Breast epithelium (tissue), 4 donors: ENCODE data around the gene MFSD12. TPM values are rescaled to one million over a fixed set of nuclear protein-coding genes. Genes with fewer than 3 reads are reported as not detected.

Source experiments
- DNase-seq, 2 donors: peaks; one replicate each; pipeline ENCODE4 v3.0.0-alpha.2; 2019; ENCODE audit warnings: low spot score in 2 of 2
- H3K27ac ChIP-seq, 2 donors: fragments of 200-600 bp; sonication (generic) in 1 of 2; one replicate each; pipeline ENCODE4 v1.5.1; 2016 to 2019; ENCODE audit warnings: mild to moderate bottlenecking in 1 of 2
- H3K27me3 ChIP-seq, 2 donors: fragments of 200-600 bp; sonication (generic) in 1 of 2; one replicate each; pipeline versions ENCODE4 v1.5.1 to v1.6.0; 2017 to 2019; ENCODE audit warnings: control low read depth in 1 of 2, mild to moderate bottlenecking in 1 of 2
- H3K36me3 ChIP-seq: fragments of 200-600 bp; one replicate; pipeline ENCODE4 v1.5.1; 2019
- H3K4me1 ChIP-seq, 2 donors: fragments of 200-600 bp; sonication (generic); one replicate each; pipeline ENCODE4 v1.5.1; 2016 to 2019; ENCODE audit warnings: control low read depth in 1 of 2
- H3K4me3 ChIP-seq, 3 donors: fragments of 200-600 bp; sonication (generic); 1 replicate in 2 of 3; 2 replicates in 1 of 3; pipeline ENCODE4 v1.5.1; 2016 to 2019; ENCODE audit warnings: mild to moderate bottlenecking in 3 of 3, moderate library complexity in 2 of 3
- H3K9me3 ChIP-seq, 2 donors: fragments of 200-600 bp; sonication (generic) in 1 of 2; one replicate each; pipeline ENCODE4 v1.5.1; 2016 to 2019; ENCODE audit warnings: control low read depth in 1 of 2
- CTCF ChIP-seq, 3 donors: fragments of 450-650 bp; IDR thresholded peaks; one replicate each; pipeline ENCODE4 v1.5.1; 2016 to 2017; ENCODE audit warnings: antibody characterized with exemption in 3 of 3, mild to moderate bottlenecking in 3 of 3, moderate library complexity in 3 of 3
- POLR2A ChIP-seq: fragments of 450-650 bp; IDR thresholded peaks from one replicate; pipeline ENCODE4 v1.6.1; 2016; ENCODE audit warnings: antibody characterized with exemption, mild to moderate bottlenecking, moderate library complexity
- POLR2AphosphoS5 ChIP-seq, 3 donors: sonication (generic); formaldehyde crosslinking; IDR thresholded peaks; one replicate each; pipeline ENCODE4 v1.6.1; 2017; ENCODE audit warnings: antibody characterized with exemption in 3 of 3
- intact Hi-C: fragments of 100-400 bp; cut with DNase I; formaldehyde crosslinking; loops from one replicate; pipeline ENCODE4 v1.15.1; 2023; ENCODE audit warnings: low total_unique reads
- total RNA-seq, 3 donors: library from RNA; depleted of rRNA; stranded (reverse); fragments of >200 nt; gene quantifications; one replicate each; pipeline ENCODE4 v1.1.0, GENCODE V29; 2016

The MFSD12 gene
- total RNA-seq, 3 donors from 2014 or later, result 44.5 to 50.9 (median 44.9) TPM

GRCh38 chr19:3580156-3580934 is 23.0 kb upstream of the MFSD12 start:
- H3K4me1 ChIP-seq, result no peaks in the 10 kb centered on the region
- no peak overlapping the region for H3K4me3 ChIP-seq
- intact Hi-C loops, result no loop called here
- TF ChIP-seq POLR2A (no peak), CTCF (IDR thresholded peaks at IDR 0.05) (no peak), POLR2AphosphoS5 (IDR thresholded peaks at IDR 0.05) (no peak)
- no peak for DNase-seq
- no peaks in the 10 kb centered on the region for H3K9me3 ChIP-seq
- H3K36me3 ChIP-seq, result no peaks in the 10 kb centered on the region
- peak overlapping the region in 1 of 2 donors; percentile 44 for H3K27ac ChIP-seq
- H3K27me3 ChIP-seq, result peaks cover 0 to 5% of the 10 kb centered on the region in 2 donors

GRCh38 chr19:3578390-3578789 is 21.0 kb upstream of the MFSD12 start:
- H3K4me3 ChIP-seq, result no peak overlapping the region
- no peaks in the 10 kb centered on the region for H3K9me3 ChIP-seq
- DNase-seq, result no peak
- intact Hi-C loops, result no loop called here
- H3K27ac ChIP-seq, result no peak overlapping the region
- H3K27me3 ChIP-seq, result no peaks in the 10 kb centered on the region
- H3K36me3 ChIP-seq, result no peaks in the 10 kb centered on the region
- H3K4me1 ChIP-seq, result no peaks in the 10 kb centered on the region
- TF ChIP-seq POLR2AphosphoS5 (IDR thresholded peaks at IDR 0.05), result no peak
- TF ChIP-seq POLR2A, result no peak
- no peak for TF ChIP-seq CTCF (IDR thresholded peaks at IDR 0.05)

GRCh38 chr19:3577723-3578344 is 20.4 kb upstream of the MFSD12 start:
- intact Hi-C loops, result no loop called here
- no peaks in the 10 kb centered on the region for H3K4me1 ChIP-seq
- H3K4me3 ChIP-seq, result no peak overlapping the region
- H3K36me3 ChIP-seq, result no peaks in the 10 kb centered on the region
- H3K9me3 ChIP-seq, result no peaks in the 10 kb centered on the region
- no peak overlapping the region for H3K27ac ChIP-seq
- H3K27me3 ChIP-seq, result no peaks in the 10 kb centered on the region
- DNase-seq, result no peak
- TF ChIP-seq POLR2A, result no peak
- TF ChIP-seq CTCF (IDR thresholded peaks at IDR 0.05), result no peak
- TF ChIP-seq POLR2AphosphoS5 (IDR thresholded peaks at IDR 0.05), result no peak

- intact Hi-C loops, result no loop called here
- Histone ChIP-seq H3K4me3 (peak overlapping the region in 2 of 3 donors; percentile 25 to 33), H3K36me3 (no peaks in the 10 kb centered on the region), H3K9me3 (no peaks in the 10 kb centered on the region), H3K4me1 (no peaks in the 10 kb centered on the region), H3K27me3 (no peaks in the 10 kb centered on the region), H3K27ac (no peak overlapping the region)
- TF ChIP-seq POLR2A (no peak), POLR2AphosphoS5 (IDR thresholded peaks at IDR 0.05) (no peak), CTCF (IDR thresholded peaks at IDR 0.05) (no peak)
- DNase-seq, result no peak
Observed at GRCh38 chr19:3576696-3577443, 19.5 kb upstream of the MFSD12 start.
